Activated T-helper 1 cell treated with anti-CD3 and anti-CD28 coated beads, Interleukin-2, amount 50 U/mL, for 16 hours (primary cell): ENCODE results near the gene TENM4.

Experiments
- DNase-seq, 2 donors: peaks; one replicate each; pipeline ENCODE4 v3.0.0-alpha.2; 2020; ENCODE audit warnings: low read depth in 1 of 2, low spot score in 1 of 2

The TENM4 gene

DNA sequence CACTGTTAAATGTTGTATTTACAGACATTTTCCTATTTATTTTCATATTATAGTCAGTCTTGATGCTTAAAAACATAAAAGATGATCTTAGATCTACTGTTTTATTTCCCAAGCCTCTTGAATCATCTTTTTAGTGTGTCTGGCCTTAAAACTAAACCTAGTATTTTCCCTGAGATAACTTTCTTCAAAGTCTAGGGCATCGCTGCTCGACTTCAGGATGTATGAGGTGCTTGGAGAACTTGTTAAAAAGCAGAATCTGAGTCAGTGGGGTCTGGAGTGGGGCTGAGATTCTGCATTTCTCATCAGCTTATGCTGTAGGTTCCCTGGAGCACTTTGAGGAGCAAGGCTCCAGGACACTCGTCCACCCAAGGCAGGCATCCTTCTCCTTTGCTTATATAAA is 404.9 kb downstream of the TENM4 start:
- no peak for DNase-seq

DNA sequence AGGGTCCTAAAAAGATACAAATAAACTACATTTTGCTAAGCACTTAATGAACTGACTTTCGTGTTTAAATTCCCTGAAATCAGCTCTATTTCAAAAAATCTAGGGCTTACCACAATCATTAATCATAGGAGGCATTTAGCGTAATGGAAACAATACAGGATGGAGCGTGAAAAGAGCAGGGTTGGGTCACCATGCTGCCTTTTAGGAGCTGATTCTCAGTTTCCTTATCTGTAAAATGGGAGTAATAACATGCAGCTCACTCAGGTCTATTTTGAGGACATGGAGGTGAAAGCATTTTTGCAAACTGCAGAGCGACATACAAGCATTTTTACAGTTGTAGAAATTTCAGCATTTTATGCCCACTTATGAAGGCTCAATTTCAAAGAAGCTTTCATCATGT is 407.0 kb downstream of the TENM4 start:
- DNase-seq: no peak

DNA sequence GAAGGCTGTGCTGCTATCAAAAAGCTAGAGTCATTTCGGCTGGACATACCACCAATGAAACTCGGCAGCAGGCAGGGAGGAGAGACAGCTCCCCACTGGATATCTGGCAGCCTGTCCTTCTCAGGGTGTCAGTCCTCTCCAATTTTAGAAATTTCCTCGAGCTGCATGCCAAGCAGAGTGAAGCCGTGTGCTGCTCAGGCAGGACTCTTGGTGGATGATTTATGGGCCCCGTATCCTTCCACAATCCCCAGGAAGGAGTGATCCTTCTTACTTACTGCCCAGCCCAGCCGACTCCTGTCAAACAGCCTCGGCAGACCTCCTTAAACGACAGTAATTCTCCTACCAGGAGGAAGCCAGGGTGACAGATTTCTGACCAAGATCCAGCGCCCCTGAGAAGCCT is 410.4 kb downstream of the TENM4 start:
- no peak for DNase-seq

DNA sequence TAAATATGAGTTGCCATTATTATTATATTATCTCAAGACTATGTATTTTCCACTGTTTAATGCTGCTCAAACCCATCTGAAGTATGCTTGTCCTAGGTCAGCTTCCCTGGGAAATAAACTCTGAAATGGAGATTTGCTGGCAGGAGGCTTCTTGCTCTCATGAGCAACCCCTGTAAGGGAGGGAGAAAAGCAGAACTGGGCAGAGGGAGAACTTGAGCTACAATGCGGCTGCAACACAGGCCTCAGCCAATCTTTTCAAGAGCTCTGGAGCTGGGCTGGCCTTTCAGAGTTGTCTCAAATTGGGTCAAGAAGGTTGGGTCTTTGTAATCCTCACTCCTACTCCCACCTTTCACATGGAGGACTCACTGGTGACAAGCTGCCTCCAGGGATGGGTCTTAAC is 412.6 kb downstream of the TENM4 start:
- no peak for DNase-seq

DNA sequence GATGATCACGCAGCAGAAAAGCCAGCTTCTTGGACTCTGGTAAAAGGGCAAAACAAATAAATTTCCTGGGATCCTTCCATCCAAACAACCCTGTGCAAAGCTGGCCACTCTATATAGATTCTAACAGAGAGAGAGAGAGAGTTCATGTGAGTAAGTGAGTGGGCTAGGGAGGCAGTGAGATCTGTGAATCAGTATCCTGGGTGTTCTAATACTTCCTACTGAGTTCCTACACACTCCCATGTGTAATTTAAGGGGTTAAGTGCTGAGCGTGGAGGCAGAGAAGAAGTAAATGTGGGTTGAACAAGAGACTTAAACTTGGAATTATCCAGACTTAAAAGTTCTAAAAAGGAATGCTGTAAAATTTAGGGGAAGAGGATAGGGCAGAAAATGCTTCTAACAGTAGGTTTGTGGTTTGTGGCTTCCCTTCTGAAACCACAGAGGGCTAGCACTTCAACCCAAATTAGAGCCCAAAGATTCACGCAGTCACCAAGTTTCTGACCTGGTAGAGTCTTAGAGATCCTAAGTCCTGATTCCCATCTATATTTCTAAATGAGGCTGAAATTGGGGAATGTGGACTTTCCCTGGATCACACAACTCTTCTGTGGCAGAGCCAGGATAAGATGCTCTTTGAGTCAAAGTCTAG is 413.9 kb downstream of the TENM4 start:
- no peak for DNase-seq

DNA sequence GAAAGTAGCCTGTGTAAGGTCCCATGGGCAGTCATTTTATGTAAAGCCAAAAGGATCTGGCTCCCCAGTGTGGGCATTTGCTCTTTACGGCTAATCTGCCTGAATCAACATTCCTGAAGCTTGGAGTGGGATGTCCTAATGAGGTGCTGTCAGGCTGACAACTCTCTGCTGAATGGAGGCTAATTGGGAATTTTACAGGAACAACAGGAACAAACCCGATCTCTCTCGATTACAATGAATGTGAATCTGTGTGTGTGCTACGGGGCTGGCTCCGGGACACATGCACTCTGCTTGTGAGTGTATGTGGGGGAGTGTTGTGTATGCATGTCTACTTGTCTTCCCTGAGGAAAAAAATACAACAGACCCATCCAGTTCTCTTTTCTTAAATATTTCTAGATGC is 415.2 kb downstream of the TENM4 start:
- no peak for DNase-seq

DNA sequence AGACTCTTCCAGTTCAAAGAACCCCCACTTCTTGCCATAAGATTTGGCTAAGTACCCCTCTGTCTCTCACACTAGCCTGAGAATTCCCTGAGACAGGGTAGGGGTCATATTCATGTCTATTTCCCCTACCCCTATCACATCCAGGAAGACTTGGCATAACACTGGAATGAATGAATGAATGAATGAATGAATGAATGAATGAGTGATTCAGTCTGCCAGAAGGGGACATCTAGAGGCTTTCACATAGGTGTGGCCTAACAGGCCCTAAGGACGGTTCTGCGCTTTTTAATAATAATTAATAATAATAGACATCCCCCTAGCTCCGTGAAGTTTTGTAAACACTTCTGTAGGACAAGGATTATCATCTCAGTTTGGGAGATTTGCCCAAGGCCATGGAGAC is 415.7 kb downstream of the TENM4 start:
- DNase-seq: no peak

DNA sequence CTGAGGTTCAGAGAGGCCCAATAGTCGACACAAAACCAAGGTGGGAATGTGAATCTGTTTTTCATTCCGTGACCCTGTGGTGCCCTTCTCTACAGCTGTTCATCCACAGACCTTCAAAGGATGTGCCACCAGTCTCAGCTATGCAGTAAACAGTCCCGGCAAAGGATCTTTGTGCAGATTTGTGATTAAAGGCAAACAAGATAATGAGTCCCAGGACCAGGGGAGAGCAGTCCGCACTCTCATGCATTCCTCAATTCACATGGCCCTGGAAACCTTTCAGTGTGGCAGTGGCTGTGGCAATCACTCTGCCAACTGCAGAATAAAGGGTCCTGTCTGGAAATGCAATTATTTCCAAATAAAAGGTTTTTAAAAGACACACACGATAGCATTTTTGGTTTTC is 418.6 kb downstream of the TENM4 start:
- DNase-seq: no peak

DNA sequence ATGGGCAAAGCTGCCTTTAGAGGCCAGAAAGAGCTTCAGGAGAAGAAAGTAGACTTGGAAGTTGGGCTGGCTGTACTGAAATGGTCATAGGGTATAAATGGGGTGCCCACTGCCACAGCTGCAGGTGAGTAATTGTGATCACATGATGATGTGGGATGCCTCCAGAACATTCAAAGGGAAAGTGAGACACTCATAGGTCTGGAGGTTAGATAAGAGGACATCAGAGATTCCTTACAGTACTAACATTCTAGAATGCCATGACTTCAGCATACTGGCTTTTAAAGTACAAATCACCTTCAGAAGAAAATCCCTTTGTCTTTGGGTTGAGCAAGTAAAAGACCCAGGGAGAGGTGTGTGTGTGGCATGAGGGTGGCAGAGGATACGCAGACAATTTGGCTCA is 419.2 kb downstream of the TENM4 start:
- no peak for DNase-seq

DNA sequence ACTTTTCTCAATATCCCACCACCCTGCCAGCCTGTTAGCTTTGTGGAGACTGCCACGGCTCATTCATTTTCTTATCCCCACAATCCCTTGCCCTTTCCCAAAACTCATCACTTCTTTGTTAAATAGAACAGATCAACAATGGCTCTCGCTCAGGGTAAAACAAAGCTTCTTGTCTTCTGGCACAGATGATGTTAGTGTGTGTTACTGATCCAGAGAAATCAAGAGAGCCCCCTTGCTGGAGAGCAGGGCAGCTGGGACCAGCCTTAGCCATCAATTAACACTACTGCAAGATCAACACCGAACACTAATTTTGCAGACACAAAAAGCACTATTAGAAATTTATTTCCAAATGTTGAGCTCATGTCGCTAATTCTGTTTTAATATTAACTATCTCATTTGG is 420.9 kb downstream of the TENM4 start:
- no peak for DNase-seq

DNA sequence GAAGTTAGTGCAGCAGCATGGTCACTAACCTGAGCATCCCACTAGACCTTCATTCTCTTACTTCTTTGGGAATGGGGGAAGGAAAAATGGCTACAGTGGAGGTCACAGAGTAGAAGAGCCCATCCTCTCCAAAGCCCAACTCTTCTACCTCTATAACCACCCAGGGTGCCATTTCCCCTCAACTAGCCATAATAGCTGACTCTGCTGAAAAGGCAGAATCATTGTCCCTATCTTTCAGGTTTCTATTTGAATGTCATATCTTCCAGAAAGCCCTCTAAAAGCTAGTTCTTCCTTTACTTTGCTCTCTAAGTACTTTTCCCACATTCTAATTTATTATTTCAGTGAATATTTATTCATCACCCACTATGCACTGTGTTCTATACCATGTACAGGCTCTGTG is 421.6 kb downstream of the TENM4 start:
- DNase-seq: no peak

DNA sequence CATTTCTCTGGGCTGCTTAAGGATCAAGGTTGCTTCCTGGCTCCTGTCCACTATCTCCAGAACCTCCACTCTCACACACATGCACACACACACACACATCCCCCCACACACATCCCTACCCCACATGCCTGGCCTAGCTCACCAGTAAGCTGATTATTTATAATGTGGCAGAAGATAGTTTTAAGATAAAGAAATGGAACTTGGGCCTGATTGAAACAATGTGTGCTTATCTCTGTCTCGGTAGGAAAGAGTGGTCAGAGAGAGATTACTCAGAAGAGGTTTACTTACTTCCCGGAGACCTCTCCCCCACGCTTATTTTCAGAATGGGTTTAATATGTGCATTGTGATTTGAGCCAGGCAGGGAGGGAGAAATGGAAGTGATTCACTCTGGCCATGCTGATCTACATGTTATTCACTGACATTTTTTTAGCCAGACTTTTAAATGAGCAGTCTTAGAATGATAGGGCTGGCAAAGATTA is 422.4 kb downstream of the TENM4 start:
- DNase-seq: no peak

DNA sequence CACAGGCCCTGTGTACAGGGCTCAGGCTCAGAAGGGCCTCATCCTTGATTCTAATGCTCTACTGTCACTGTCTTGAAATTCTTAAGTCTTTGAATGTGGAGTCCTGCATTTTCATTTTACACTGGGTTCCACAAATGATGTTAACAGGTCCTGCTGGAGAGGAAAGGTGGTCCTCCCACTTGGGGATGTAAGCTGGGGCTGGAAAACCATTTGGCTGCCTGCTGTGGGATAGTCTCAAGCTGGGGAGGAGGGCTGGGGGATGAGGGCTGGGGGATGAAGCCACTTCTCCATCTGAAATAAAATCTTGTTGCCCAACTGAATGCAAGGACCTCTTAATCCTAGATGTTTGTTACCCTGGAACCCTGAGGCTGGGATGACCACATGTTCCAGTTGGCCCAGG is 423.0 kb downstream of the TENM4 start:
- DNase-seq: no peak

DNA sequence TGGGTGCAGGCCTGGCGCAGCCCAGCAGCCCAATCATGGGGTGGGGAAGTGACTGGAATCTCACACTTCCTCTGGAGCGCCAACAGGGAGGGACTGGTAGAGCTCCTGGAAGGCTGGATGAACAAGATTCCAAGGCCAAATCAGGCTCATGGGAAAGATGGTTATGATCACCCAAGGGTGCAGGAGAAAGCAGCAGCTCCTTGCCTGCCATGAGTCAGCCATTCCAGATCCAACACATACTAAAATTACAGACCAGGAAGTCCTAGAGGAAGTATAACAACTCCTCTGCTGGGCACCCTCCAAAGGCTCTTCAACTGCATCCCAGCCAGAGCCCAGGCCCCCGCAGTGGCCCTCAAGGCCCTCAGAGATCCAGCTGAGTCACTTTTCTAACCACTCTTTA is 427.3 kb downstream of the TENM4 start:
- no peak for DNase-seq

DNA sequence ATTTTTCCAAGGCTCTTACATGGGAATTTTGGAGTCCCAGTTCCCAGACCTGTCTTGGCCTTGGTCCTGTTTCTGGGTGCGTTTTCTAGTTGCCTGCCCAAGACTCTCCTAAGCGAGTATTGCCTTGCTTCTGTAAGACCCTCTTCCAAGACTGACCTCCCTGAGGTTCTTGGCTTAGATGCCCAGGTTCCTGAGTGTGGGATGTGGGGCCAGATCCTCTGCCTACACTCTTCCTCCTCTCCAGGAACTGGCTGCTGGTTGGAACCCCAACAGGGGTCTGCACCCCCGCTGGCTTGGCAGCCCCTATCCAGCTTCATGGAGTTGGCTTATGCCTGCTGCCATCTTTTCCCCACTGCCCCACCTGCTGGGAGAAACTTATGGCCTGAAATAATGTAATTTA is 429.5 kb downstream of the TENM4 start:
- DNase-seq: no peak

DNA sequence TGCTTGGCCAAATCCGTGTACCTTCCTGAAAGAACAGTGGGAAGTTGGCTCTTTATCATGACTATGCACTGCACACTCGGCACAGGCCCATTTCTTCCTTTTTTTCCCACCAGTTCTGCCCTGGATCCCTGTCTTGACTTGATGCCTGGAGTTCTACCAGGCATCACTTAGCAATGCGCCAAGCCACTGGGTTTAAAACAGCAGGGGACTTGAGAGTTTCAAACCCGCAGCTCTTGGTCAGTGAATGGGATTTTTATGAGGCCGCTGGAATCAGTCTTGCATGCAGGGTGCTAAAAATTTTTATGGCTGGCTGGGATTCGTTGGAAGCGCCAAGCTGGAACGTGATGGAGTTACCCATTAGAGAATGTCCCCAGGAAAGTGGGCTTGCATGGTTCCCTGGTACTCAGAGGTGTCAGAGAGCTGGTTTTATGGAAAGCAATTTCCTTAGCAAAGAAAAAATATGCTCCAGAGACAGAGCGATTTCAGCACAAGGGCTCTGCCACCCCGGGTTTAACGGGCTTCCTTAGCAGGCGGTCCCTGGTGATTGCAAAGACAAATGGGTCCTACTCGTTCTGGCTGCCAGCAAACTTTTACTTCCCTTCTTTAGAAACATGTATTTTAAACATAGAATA is 432.9 kb downstream of the TENM4 start:
- no peak for DNase-seq

DNA sequence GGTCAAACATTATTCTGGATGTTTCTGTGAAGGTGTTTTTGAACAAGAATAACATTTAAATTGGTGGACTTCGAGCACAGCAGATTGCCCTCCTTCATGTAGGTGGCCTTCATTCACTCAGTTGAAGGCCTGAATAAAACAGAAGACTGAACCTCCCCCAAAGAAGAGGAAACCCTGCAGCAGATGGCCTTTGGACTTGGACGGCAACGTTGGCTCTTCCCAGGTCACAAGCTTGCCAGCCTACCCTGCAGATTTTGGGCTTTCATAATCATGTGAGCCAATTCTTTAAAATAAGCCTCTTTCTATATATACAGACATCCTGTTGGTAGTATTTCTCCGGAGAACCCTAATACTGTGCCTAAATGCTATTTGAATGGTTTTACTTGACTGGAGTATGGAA is 434.0 kb downstream of the TENM4 start:
- no peak for DNase-seq

DNA sequence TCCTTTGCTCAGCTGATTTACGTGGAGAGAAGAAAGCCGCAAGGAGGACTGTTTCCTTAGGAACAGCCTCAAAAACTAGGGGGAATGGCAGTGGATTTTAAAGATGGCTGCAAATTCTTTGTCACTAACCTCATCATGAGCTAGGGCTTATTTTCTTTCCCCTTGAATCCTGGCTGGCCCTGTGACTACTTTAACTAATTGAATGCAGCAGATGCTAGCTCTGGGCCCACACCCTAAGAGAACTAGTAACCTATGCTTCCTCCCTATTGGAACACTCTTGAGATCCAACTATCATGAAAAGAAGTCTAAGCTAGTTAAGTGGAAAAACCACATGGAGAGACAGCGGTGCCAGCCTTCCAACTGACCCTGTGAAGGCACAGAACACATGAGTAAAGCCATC is 444.8 kb downstream of the TENM4 start:
- DNase-seq: no peak

DNA sequence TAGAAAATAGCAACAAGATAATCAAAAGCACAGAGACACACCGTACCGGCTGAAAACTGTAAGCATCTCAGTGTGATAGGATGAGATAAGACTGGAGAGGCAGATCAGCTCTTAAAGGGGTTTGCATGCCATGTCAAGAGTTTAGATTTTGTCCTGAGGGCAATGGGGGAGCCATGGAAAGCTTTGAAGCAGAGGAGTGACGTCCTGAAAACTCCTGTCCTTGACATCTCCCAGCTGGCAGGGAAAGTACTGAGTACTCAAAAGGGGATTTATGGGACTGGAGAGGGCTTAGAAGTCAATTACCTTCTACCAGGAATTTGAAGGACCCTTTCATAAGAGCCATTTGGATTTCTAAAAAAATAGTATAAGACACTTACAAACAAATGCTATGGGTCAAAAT is 445.7 kb downstream of the TENM4 start:
- DNase-seq: no peak

DNA sequence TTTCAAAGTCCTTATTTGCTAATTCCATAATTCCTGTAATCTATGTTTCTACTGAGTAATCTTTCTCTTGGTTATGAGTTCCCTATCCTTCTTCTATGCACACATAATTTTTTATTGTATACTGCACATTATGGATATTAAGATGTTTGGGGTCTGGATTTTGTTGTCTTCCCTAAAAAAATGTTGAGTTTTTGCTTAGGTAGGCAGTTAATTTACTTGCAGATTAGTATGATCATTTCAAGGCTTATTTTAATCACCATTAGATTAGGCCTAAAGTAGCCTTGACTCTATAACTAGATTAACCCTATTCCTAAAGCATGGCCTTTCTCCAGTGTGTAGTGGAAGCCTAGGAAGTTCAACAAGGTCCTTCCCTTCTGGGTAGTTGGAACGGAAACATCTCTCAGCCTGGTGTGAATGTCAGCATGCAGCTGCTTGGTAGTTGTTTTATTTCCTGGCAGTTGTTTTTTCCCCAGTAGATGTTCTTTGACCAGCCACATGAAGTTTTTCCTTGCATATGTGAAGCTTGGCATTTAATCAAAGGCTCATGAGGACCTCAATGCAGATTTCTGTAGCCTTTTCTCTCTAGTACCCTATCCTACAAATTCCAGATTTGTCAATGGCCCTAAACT is 446.9 kb downstream of the TENM4 start:
- DNase-seq: no peak

DNA sequence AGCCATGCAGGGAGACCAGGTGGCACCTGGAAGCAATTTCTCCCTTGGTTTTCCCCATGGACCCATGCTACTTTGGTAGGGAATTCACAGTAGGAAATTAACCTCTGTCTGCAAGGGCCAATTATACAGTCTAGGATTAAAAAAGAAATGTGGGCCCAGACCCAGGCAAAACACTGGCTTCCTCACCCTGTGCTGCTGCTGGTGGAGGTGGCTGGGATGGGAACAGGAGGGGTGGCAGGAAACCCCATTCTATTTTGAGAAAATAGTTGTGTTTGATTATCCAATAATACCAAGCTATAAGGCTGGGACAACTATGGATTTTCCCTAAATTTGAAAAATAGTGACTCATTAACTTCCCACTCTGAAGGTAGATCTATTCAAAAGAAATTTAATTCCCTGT is 449.1 kb downstream of the TENM4 start:
- DNase-seq: no peak

DNA sequence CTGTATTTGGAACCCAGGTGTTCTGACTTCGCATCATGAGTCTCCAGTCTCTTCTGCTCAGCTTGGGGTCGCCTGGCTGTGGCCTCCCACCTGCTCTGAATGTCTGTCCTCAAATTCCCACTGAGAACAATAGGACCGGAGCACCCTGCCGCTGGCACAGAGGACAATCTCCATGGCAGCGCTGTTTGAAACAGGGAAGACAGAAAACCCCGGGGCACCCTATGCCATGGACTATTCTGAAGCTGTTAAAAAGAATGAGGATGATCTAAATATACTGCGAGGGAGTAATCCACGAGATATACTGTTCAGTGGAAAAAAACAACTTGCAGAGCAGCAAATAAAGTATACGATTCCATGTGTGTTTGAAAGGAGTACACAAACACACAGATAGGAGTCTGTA is 450.6 kb downstream of the TENM4 start:
- DNase-seq: no peak

DNA sequence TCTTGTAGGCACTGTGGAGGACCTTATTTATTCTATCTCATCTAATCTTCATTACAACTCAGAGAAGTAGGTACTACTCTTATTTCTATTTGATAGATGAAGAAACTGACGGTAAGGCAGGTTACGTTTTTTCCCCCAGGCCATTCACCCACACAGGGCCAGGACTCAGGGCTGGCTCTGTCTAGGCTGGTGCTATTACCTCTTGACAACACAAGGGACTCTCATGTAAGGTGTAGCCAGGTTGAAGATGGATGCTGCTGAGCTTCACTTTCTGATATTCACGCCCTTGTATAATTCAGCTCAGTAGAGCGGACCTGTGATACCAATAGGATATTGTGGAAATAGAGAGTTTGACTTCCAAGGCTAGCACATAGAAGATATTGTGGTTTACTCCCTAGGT is 453.1 kb downstream of the TENM4 start:
- no peak for DNase-seq
